GM18867 (cell line): Measurements from ENCODE around the gene C16orf96.
A peak's percentile ranks its signal among the peaks of the same experiment; 100 is the strongest.

ENCODE experiments used
- ATAC-seq: cut with Tn5 transposase; IDR thresholded peaks from one replicate; pipeline ENCODE4 v1.9.1; 2021; ENCODE audit warnings: mild to moderate bottlenecking, moderate library complexity; ENCODE audit not compliant: unreplicated experiment

C16orf96 gene

GRCh38 chr16:4615384-4616046, 59.4 kb downstream of the C16orf96 start:
- no peak for ATAC-seq

GRCh38 chr16:4616047-4616811, 60.1 kb downstream of the C16orf96 start:
- ATAC-seq = peak; percentile 70

GRCh38 chr16:4617880-4618279, 61.7 kb downstream of the C16orf96 start:
- ATAC-seq = no peak

GRCh38 chr16:4618645-4619418, 62.7 kb downstream of the C16orf96 start:
- no peak for ATAC-seq

- ATAC-seq = no peak
Observed at GRCh38 chr16:4623593-4623992, 67.5 kb downstream of the C16orf96 start.

GRCh38 chr16:4624015-4624826, 68.1 kb downstream of the C16orf96 start, which contains the start of gene MGRN1:
Gene MGRN1, plus strand, starts transcription at chr16:4624826. Its CDS starts 135 bp downstream, at chr16:4624961.
- peak; percentile 66 for ATAC-seq

GRCh38 chr16:4624827-4625559, 68.9 kb downstream of the C16orf96 start:
- peak; percentile 55 for ATAC-seq

GRCh38 chr16:4625560-4626159, 69.5 kb downstream of the C16orf96 start:
- no peak for ATAC-seq

- ATAC-seq = no peak
Observed at GRCh38 chr16:4626396-4626795, 70.3 kb downstream of the C16orf96 start.

- ATAC-seq = no peak
Observed at GRCh38 chr16:4628283-4628682, 72.1 kb downstream of the C16orf96 start.

GRCh38 chr16:4631444-4631843, 75.3 kb downstream of the C16orf96 start:
- ATAC-seq = no peak

- ATAC-seq = no peak
Observed at GRCh38 chr16:4633910-4634635, 77.9 kb downstream of the C16orf96 start.

GRCh38 chr16:4634768-4635167, 78.6 kb downstream of the C16orf96 start:
- ATAC-seq = no peak

- no peak for ATAC-seq
Observed at GRCh38 chr16:4636196-4636595, 80.1 kb downstream of the C16orf96 start.

GRCh38 chr16:4637501-4638166, 81.5 kb downstream of the C16orf96 start:
- no peak for ATAC-seq

GRCh38 chr16:4639899-4640509, 83.9 kb downstream of the C16orf96 start:
- no peak for ATAC-seq

- no peak for ATAC-seq
Observed at GRCh38 chr16:4640572-4641305, 84.6 kb downstream of the C16orf96 start.
